GM18517 (cell line): ENCODE data around the gene ITGA1.

Experiments used
- ATAC-seq: cut with Tn5 transposase; IDR thresholded peaks from one replicate; pipeline ENCODE4 v1.9.1; 2021; ENCODE audit warnings: mild to moderate bottlenecking, moderate library complexity; ENCODE audit not compliant: unreplicated experiment

Gene ITGA1

DNA sequence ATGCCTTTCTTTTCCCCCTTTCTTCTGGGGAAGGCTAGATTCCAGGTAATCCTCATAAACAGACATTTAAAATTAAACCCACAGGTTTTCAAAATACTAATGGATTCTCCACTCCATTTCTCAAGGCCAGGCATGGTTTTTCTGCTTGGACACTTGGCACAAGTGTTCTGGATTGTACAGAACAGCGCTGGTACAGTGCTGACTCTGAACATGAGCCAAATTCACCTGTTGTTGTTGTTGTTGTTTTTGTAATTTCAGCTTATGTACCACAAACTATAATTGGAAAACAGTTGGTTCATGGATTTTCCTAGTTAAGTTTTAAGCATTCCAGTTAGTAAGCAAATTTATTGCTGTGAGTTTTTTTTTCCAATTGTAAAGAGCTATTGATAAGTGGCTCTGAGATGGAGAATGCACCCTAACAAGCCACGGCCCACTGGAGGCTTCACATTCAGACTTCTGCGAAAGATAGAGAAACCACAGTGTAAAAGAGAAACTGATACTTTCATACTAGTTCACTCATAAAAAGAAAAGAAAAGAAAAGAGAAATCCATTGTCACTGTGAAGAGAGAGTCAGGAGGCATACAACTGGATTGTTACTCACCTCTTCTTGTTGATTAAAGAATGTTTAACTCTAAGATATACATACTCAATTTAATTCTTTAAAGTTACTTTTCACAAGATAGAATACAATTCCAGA, 16.2 kb upstream of the ITGA1 start:
- ATAC-seq = peak; percentile 98

DNA sequence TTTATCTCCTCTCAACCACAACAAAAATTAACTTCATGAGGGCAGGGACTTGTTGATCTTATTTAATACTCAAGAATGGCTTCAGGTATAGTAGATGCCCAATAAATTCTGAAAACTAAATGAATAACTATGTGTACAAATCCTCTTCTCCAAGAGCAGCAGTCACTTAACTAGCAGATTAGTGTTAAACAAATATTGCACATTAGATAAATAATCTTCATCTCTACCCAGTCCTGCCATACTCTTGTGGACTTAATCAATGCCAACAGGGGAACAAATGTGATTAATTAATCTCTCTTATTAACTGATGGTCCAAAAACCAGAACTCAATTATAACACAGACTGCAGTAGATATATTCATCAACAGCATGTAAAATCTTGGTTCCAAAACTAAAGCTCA, 15.0 kb upstream of the ITGA1 start:
- no peak for ATAC-seq

DNA sequence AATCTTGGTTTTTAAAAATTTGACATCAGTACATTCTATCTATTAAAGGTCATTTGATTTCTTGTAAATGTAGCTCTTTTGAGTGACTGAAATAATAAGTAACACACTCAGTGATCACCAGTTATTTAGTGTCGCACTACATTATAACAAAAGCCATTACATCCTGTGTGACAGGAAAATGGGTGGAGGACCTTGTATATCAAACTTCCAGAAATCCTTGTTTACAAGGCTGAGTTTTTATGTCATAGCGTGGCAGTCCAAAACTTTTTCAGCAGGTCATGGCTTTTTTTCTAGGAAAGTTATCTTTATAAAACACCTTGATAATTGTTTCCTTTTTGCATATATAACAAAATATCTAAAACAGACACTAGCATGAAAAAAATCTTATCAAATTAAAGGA, 14.4 kb upstream of the ITGA1 start:
- no peak for ATAC-seq

DNA sequence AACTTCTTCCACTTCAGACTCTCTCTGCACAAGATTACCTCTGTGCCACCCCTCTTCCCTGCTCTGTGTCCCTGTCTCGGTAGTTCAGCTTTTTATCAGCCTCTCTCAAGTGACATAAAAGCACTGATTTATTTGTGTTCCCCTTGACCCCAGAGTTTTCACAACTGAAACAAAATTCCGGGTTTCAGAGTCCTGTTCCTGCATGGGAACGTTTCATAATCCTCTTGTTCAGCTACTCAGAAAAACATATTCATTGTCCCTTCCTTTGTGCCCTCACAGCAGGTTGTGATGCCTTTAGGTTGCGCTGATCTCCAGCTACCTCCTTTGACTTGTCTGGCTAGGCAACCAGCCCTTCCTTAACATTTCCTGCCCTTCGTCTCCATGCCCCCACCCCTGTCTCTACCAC, 13.7 kb upstream of the ITGA1 start:
- ATAC-seq = no peak

DNA sequence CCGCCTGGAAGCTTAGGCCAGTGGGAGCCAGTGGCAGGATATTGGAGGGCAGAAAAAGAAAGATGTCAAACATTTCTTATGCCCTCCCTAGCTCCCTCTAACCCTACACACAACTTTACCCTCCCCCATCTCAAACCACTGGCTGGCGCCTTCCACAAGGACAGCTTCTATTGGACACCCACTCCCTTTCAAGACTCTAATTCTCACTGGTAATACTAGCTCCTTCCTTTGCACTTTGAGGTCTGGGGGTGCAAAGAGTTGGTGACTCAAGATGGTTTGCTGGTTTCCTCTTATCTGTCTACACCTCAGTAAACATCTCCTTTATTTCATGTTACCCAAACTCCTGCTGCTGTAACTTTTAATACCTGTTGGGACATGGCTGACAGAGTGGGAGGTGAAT, 11.6 kb upstream of the ITGA1 start:
- ATAC-seq = no peak

DNA sequence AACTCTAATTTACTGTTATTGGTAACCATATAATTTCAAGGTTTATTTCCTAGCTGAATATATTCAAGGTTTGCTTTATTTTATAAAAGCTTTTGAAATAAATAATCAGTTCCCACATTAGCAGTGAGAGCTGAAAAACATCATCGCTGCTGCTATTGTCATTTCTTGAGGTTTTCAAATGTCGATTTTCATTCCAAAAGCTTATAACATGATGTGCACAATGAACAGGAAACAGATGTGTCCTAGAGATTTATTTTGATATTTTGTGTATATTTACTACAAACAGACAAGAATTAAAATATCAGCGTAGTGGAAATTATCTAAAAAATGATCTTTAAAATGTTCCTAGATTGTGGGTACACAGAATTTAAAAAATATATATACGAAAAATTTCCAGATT, 10.5 kb upstream of the ITGA1 start:
- ATAC-seq = no peak

DNA sequence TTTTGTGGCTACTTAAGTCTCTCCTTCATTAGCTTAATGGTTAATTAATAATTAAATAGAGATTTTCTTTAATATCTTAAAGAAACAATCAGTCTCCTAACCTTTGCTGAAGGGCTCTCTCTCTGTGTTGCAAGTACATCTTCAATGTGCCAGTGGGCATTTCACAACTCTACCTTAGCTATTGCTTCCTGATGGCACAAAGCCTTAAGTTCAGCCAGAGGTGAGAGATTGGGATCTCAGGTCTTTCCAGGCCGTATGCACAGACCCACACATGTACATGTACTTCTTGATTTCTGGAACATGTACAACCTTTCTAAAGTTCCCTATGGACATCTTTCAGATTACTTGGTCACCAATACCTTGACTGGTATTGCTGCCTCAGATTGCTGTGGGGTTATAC, 8.9 kb upstream of the ITGA1 start:
- ATAC-seq = no peak

DNA sequence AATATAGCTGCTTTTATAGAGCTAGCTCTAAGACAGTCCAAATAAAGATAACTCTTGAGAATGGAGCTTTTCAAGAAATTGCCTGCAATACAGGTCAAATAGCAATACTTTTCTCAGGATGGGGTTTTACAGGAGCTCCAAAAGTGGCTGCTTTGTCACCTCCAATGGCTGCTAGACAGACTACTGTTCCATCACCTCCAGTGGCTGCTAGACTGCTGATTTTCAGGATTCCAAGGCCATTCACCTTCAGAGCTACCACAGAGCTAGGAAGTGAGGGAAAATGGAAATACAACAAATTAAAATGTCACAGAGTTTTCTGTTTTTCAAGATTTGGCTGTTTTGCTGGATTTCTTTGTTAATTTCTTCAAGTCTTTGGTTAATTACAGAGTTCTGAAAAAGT, 8.5 kb upstream of the ITGA1 start:
- no peak for ATAC-seq

DNA sequence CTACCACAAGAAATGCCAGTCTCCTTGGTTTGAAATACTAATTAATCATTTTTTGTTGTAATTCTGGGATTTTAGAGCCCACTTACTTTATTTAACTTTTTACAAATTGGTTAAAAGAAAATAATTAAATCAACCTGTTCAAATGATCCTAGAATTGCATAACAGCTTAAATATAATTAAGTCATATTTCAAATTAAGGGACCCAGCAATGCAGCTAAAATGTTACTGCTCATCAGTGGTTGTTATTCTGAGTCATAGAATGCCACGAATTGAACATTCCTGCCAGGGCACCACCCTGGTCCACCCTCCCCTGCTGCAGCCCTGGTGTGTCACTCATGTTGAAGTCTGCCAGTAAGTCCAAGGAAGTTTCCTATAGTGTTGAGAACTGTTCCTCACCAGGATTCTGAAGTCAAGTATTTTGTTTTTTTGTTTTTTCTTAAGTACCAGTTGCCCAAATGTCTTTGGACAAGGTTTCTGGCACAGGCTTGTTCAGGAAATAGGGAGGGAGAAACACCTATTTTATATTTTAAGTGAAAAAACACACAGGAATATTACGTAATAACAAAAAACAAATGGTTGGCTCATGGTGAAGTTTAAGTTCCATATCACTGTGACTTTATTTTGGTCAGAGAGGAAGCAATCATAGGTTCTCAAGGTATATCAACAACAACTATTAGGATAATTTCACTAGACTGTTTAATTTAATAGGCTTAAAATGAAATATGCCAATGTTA, 4.3 kb upstream of the ITGA1 start:
- ATAC-seq = no peak

DNA sequence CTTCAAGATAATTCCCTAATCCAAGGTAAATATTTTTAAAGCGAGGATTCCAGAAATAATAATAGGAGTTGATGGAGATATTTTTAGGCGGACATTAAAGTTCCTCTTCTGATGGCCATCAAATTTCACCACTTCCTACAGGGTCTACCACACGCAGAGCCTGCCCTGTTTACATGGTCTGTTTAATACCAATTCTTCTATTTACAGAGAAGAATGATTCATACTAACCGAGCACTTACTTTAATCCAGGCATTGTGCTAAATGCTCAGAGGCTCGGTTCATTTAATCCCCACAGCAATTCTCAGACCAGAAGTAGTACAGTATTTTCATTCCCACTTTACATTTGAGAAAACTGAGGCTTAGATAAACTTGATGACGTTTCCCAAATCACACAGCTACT, 3.0 kb upstream of the ITGA1 start:
- ATAC-seq = no peak

DNA sequence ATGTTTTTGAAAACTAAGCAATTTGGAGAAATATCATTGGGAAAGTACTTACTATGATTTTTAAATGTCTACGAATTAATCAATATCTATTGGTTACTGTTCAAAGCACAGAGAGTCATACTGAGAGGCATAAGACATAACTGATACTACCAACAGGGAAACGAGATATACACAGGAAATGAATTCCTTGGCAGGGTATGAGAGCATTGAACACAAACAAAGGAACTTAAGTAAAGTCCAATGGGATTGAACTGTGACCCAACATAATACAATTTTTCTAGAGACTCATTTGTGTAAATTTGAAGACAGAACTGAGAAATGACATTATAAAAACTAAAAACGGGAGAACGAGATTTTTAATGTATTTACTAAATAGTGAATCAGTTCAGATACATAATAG, 1.3 kb upstream of the ITGA1 start:
- ATAC-seq = no peak

DNA sequence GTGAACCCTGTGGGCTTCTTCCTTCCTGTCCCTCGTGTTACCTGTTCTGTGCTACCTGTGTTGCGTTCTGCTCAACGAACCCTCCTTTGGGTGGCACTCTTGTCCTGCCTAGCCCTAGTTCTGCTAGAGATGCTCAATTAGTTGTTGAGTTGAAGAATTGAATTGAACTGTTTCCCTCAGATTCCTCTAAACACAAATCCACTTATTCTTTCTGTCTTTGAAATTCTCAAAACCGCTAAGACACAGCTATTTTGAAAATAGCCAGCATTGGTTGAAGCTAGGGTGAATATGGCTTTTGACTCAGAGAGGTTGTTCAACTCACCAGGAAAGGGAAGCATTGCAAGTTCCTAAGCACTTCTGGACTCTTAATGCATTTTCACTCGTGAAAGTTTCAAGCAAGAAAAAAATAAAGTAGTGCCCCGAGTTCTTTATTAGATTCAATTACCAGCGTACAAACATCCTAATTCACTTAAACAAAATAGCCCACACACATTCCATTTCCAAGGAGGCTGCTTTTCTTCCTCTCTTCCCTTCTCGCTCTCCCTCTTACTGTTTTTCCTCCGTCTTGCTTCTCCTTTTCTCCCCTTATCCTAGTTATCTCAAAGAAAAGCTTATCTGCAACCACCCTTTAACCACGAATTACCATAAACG, 642 bp upstream of the ITGA1 start:
- ATAC-seq = no peak

DNA sequence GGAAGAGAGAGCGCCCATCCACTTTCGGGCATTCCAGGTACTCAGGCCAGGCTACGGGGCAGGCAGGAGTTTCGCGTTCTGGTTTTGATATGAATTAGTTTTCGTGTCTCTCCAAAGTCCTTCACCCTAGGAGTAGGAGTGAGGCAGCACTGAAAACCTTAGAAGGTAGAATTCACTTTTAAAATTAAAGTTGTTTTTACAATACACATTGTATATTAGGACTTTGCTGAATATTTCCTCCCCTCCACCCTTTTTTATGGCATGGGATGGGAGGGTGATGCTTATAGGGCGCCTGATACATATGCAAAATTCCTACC, 747 bp downstream of the ITGA1 start:
- no peak for ATAC-seq

DNA sequence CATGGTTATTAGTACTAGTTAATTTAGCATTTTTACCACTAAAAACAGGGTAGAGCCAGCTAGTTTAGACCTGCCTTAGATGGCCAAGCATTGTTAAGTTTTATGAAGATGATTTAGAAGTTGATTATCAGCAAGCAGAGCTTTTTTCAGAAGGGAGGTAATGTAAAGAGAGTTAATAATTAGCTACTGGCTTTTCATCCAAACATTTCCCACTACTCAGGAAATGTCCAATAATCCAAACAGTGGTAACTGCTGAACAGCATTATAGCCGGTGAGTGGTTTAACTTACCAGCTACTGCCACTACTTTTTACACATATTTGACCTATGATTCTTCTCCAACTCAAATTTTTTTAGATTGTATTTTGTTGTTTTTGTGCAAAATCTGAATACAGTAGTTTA, 1.7 kb downstream of the ITGA1 start:
- ATAC-seq = no peak

DNA sequence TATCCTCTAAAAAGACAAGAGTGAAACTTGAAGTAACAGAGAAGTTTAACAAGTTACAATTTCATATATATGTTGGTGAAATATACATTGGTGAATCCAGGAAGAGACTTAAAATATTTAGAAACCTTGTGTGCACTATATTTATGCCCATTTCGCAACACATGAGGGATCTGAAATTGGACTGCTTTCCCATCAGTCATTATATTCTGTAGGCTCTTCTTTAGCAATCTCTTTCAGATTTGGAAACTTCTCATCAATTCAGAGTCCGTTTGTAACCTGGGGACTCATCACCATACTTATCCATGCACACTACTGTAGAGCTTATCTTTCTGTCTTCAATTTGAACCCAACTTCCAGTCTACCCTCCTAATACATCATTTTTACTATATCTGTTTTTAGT, 2.1 kb downstream of the ITGA1 start:
- no peak for ATAC-seq

DNA sequence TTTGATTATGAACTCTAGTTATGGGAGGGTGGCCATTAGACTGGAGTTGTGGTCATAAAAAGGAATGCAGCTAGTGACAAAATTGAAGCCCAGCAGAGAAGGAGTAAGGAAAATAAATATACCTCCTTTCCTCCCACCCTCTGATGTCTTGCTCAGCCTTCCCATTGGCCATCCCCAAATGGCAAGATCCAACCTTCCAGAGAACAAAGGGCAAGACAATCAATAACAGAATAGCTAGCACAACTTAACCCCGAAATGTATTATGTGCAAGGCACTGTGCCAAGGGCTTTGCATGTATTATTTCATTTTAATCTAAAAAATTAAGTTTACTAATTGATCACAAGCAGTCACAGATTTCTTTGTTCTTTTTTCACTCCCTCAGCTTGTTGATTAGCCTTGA, 3.6 kb downstream of the ITGA1 start:
- no peak for ATAC-seq

DNA sequence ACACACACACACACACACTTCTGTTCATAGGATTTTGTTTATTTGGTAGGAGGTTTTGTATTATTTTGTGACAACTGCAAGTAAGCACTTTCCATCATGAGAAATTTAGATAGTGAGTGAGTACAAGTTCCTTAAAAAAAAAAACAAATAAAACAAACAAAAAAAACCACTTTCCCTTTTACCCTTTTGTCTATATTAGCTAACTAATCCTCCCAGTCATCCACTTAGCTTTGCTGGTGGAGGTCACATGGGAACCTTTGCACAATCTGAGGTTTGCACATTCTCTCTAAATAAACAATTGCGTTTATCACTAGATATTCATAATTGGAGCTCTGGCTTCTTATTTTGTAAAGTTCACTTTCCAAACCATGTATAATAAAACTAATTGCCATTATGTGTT, 6.8 kb downstream of the ITGA1 start:
- ATAC-seq = no peak

DNA sequence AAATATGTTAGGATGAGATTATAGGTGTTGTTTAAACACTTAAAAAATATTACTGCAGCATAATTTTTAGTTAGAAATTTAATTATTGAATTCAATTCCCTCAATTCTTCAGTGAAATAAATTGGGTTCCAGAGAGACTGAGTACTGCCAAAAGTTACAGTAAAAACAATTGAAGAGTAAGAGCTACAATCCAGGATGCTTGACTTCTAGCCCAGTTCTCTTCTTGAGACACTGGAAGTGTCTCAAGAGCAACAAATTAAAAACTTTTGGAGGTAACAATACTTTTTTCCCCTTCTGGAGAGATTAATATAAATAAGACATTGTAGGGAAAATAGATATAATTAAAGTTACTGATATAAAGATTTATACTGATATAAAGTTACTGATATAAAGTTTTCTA, 8.3 kb downstream of the ITGA1 start:
- ATAC-seq = no peak

DNA sequence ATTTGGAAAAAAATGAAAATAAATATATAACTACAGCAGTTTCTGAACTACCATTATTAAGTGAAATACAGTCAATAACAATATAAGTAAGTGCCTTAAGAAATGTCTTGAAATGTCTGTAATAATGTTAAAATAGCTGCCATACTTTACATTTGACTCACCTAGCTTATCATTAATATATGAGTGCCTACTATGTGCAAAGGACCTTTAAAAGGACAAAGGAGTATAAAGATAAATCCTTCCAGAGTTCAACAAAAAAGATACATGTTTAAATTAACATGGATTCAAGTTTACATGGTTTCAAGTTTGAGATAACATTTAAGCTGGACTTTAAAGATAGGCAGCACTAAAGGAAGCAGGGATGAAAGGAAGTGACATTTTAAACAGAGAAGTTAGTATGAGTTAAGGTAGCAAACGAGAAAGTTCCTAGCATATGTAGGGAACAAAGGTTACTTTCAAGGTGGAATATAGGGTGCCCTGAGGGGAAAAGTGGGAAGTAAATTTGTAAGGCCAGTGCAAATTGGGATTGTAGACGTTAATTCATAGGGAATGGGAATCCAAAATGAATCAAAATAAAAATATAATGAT, 8.9 kb downstream of the ITGA1 start:
- ATAC-seq = no peak

DNA sequence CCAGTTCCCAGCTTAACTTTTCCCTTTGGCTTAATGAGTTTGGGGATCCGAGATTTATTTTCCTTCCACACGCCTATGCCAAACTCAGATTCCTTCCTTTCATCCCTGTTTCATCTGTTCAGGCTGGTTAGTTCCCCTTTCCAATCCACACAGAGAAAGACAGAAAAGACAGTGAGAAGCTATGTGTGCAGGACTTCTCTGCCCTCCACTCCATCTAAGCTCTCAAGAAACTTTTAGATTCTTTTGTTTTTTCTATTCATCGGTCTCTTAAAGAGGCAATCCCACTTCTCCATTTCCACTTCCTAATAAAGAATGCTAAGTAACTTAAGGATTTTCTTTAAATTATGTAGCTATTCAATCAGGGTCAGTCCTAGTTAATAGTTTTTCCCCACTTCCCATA, 11.2 kb downstream of the ITGA1 start:
- no peak for ATAC-seq

DNA sequence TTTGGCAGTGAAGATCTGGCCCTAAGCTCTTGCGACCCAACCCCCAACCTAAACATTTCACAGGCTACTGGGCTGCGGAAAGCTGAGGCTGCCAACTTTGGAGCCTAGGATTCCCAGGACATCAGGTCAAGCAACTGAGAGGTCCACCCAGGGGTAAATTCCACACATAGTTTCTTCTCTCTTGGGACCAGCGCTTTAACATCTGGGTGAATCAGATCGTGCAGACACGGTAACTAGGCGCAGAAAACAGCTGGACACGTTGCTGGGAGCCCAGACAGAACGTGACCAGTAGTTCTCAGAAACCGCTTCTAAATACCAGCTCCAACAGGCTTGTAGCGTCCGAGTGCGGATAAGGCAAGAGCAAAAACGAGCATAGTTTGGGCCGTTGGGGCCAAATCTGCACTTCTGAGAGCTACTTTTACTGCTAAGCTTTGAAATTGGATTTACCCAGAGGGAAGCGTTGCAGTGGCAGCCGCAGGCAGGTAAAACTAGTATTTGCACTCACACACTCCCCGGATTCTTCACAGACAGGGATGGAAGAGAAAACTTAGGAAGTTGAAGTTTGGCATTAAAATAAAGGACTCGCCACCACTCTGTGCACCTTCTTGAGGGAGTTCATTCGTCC, 11.8 kb downstream of the ITGA1 start:
- peak; percentile 23 for ATAC-seq

DNA sequence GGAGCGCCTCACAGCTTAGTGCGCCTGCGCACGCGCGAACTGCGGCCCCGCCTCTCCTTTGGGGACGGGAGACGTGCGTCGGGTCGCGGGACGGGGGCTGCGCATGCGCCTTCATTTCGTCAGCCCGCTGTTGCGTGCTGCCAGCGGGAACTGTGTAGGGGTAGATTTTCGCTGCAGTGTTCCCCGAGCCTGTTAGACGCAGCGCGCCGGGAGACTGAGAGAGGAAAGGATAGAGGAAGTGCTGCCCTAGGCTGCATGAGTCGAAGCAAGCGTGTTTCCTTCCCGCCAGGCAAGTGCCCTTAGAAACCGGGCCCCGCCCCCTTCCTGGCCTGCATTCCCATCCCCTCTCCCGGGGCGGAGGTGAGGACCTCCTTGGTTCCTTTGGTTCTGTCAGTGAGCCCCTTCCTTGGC, 12.3 kb downstream of the ITGA1 start:
- peak; percentile 83 for ATAC-seq
